OCI-LY3 (cell line): Measurements from ENCODE around the gene SSTR1.

Experiments
- EZH2phosphoT487 ChIP-seq: fragments of 200-600 bp; shearing (Covaris generic); IDR thresholded peaks from 2 replicates; pipeline ENCODE4 v1.6.1; 2018; ENCODE audit warnings: antibody characterized with exemption, mixed run types, low read depth
- TF ChIP-seq, protein P1 (sequence below): fragments of 200-600, 300-600 bp; sonication (generic); IDR thresholded peaks from 2 replicates; pipeline ENCODE4 v1.5.1; 2014; ENCODE audit warnings: antibody characterized with exemption, low read length, low read depth

DNA sequence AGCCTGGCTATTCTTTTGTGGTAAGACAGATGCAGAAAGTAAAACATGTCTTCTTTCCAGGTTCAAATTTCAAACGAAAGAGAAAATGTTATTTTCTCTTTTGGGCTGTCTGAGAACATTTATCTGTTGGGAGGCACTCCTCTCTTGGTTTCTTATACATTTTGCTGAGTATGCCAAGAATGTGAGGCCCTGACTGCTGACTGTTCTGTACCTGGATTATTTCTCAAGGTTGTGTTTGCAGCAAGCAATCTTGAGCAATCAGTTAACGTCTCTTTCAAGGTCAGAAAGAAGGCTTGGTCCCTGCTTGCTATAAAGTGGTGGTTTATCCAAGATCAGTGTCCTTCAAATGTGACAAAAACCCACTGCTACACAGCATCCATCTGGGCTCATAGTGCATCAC lies 9.8 kb downstream of the SSTR1 start:
- TF ChIP-seq, protein P1, sequence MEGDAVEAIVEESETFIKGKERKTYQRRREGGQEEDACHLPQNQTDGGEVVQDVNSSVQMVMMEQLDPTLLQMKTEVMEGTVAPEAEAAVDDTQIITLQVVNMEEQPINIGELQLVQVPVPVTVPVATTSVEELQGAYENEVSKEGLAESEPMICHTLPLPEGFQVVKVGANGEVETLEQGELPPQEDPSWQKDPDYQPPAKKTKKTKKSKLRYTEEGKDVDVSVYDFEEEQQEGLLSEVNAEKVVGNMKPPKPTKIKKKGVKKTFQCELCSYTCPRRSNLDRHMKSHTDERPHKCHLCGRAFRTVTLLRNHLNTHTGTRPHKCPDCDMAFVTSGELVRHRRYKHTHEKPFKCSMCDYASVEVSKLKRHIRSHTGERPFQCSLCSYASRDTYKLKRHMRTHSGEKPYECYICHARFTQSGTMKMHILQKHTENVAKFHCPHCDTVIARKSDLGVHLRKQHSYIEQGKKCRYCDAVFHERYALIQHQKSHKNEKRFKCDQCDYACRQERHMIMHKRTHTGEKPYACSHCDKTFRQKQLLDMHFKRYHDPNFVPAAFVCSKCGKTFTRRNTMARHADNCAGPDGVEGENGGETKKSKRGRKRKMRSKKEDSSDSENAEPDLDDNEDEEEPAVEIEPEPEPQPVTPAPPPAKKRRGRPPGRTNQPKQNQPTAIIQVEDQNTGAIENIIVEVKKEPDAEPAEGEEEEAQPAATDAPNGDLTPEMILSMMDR = no peak
- no peak for TF ChIP-seq EZH2phosphoT487
